B cell (primary cell): ENCODE measurements around the gene MED27.

ENCODE experiments used
- CTCF ChIP-seq: fragments of 200-600 bp; IDR thresholded peaks from one replicate; pipeline ENCODE4 v1.8.0; 2022; ENCODE audit warnings: antibody characterized with exemption, mild to moderate bottlenecking
- EZH2 ChIP-seq: IDR thresholded peaks from 2 replicates; pipeline ENCODE4 v1.6.1; 2012; ENCODE audit warnings: borderline replicate concordance, low read depth, mild to moderate bottlenecking, moderate library complexity, low read length; ENCODE audit not compliant: insufficient read depth, poor library complexity, severe bottlenecking

DNA sequence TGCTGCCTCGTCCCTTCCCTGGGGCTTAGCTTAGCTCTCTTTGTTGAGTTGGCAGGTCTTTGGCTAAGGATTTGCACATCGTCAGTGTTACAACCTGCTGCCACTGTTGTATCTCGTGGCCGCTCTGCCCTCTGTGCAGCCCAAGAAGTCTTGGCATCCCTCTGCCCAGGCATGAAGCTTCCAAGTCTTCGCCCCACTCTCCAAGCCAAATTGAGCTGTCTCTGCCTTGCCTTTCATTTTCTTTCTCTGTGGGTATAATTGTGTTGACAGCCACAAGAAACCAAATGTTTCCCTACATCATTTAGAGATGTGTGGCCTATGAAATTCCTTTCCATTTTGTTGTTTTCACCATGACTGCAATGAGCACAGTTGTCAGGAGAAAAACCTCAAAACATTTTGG lies 29.6 kb upstream of the MED27 start:
- TF ChIP-seq CTCF (no peak), EZH2 (no peak)
